ENCODE data around the gene DCN.

Gene DCN

GRCh38 chr12:91140026-91140931, 42.3 kb downstream of the DCN start:
- DNase-seq (ENCODE audit: low read depth in 2 of 3, low spot score in 2 of 3): no peak

GRCh38 chr12:91139286-91139685, 43.3 kb downstream of the DCN start:
- DNase-seq (ENCODE audit: low read depth in 2 of 3, low spot score in 2 of 3): no peak

- DNase-seq (ENCODE audit: low read depth in 2 of 3, low spot score in 2 of 3): no peak
Observed at GRCh38 chr12:91138337-91138920, 44.2 kb downstream of the DCN start.

DNA sequence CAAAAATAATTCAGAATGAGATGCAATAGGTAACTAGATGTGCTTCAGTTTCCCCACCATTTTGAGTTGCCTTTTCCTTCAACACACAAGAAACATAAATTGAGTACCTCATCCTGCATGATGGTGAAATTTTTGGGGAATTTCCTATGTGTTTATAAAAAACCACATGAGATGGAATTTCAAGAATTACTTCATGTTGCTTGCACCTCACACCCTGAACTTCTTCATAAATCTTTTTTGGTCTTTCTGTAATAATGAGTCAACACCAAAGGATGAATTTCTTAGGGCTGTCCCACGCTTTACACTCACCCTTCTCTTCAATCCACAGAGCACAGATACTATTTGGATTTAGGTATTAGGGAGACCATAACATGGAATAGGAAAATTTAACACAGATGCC, 48.7 kb downstream of the DCN start:
- DNase-seq (ENCODE audit: low read depth in 2 of 3, low spot score in 2 of 3): no peak

GRCh38 chr12:91129662-91130362, 52.8 kb downstream of the DCN start:
- DNase-seq (ENCODE audit: low read depth in 2 of 3, low spot score in 2 of 3): no peak

GRCh38 chr12:91127751-91128150, 54.9 kb downstream of the DCN start:
- DNase-seq (ENCODE audit: low read depth in 2 of 3, low spot score in 2 of 3): no peak

GRCh38 chr12:91127306-91127705, 55.3 kb downstream of the DCN start:
- DNase-seq (ENCODE audit: low read depth in 2 of 3, low spot score in 2 of 3): no peak

DNA sequence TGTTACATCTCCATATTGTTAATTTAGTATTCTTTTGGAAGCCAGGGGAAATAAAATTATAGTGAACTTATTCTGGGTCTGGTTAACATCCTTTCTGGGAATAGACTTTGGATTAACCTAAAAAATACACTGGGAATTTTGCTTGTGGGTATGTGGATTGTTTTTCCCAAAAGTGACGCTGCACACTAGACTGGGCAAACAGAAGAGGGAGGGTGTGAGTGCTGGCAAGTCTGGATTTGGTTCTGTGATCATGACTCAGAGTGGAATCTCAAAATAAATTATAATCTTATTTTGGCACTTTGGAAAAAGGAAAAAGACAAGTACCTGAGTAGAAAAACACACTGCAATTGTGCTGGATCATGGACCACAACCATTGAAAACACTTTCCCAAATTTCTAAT, 56.1 kb downstream of the DCN start:
- DNase-seq (ENCODE audit: low read depth in 2 of 3, low spot score in 2 of 3): no peak

DNA sequence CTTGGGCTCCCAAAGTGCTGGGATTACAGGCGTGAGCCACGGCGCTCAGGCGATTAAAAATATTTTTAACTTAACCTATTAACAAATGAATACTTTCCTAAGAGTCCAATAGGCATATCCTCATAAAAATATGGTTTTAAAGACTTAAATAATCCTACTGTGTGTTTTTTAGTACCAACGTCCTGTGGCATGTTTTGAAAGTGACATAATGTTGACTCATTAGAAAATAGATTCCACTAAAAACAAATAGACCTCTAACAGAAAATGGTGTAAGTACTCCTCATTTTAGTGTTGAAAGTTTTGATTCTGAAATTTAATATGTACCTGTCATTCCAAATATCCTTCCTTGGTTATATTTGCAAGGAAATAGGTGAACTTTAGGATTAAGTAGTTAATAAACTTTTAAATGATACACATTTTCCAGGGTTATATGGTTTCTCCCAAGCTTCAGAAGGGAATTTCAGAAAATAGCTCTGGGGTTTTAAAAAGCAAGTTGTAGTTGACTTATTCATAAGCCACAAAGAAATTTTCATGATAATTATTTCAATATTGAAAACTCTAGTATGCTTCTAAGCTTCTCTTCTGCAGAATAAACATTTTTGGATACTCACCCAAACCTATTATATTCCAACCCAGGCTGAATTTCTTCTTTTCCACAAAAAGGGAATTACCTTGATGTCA, 59.2 kb downstream of the DCN start:
- no peak for DNase-seq (ENCODE audit: low read depth in 2 of 3, low spot score in 2 of 3)

DNA sequence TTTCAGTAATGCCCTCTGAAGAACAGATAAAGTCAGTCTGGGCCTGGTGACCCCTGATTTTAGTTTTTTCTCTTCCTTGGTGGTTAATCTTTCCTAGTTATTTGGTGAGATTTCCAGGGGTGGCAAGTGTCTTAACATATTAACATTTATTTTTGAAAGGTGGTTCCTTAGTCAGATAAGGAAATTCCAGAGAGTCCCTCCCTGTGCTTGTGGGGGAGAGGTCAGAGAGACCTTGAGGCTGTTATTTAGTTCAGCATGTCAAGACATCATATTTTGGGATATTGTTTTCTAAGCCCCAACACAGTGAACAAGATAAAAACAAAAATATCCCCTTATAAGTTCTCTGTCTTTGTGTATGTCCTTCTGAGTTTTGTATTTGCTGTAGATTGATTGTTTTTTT, 61.8 kb downstream of the DCN start:
- DNase-seq (ENCODE audit: low read depth in 2 of 3, low spot score in 2 of 3): no peak

DNA sequence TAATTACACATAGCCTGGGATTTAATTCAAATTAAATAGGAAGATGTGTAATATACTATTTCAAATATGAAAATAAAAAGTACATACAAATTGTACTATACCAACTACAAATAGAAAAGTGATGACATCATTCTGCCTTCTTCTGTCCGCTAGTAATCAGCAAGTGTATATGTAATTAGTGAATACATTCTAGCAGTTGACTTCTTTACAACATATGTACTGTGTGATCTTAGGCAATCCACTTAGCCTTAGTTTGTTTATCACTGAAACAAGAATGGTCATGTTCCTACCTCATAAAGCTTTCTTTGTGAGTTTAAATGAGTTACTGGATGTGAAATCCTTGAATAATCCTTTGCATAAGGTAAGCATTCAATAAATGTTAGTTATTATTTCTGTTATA, 63.5 kb downstream of the DCN start:
- DNase-seq (ENCODE audit: low read depth in 2 of 3, low spot score in 2 of 3): no peak

DNA sequence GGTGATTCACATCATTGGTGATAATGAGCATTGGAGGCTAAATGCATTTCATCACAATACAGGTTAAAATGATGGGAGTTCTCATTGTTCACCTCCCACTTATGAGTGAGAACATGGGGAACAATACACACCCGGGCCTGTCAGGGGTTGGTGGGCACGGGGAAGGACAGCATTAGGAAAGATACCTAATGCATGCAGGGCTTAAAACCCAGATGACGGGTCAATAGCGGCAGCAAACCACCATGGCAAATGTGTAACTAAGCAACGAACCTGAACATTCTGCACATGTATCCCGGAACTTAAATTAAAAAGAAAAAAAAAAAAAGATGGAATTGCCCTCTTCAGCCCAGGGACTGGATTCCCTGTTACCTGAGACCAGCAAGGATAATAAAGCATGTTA, 69.0 kb downstream of the DCN start:
- no peak for DNase-seq (ENCODE audit: low read depth in 2 of 3, low spot score in 2 of 3)

- DNase-seq (ENCODE audit: low read depth in 2 of 3, low spot score in 2 of 3): no peak
Observed at GRCh38 chr12:91111366-91112325, 71.0 kb downstream of the DCN start, which contains the start of gene LUM. TSS of gene LUM (minus strand) at chr12:91111494. CDS start at chr12:91108979, 2,515 bp downstream.

GRCh38 chr12:91110311-91110924, 72.2 kb downstream of the DCN start:
- DNase-seq (ENCODE audit: low read depth in 2 of 3, low spot score in 2 of 3): no peak

DNA sequence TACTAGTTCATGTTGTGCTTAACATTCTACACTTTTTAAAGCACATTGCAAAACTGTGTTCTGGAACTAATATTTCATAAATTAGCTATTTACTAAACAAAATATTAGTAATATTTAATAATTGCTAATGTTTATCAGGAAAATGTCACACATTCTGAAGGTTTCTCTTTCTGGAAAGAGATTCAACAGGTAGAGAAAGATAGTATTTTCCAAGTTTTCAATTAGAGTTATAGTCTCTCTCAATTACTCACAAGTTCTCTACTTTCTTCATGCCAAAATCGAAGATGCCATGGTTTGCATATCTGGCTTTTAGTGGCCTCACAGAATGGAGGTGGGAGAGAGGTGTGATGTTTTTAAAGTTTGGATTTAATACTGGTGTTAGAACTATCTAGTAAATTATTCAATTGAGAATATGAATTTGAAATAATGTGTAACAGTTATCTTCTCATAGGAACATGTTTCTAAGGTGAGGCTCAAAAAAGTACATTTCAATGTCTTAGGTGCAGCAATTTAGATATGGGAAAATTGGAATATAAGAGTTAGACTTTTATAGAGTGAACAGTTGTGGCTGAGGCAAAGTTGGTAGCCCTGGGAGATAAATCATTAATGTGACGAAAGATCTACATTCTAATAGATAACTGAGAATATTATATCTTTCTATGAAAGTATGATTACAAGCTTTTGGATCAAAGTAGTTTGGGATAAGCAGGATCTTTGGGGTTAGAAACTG, 72.9 kb downstream of the DCN start:
- DNase-seq (ENCODE audit: low read depth in 2 of 3, low spot score in 2 of 3): no peak

GRCh38 chr12:91109148-91109564, 73.5 kb downstream of the DCN start:
- peak; percentile 4 to 25 (median 7) for DNase-seq (ENCODE audit: low read depth in 2 of 3, low spot score in 2 of 3)

DNA sequence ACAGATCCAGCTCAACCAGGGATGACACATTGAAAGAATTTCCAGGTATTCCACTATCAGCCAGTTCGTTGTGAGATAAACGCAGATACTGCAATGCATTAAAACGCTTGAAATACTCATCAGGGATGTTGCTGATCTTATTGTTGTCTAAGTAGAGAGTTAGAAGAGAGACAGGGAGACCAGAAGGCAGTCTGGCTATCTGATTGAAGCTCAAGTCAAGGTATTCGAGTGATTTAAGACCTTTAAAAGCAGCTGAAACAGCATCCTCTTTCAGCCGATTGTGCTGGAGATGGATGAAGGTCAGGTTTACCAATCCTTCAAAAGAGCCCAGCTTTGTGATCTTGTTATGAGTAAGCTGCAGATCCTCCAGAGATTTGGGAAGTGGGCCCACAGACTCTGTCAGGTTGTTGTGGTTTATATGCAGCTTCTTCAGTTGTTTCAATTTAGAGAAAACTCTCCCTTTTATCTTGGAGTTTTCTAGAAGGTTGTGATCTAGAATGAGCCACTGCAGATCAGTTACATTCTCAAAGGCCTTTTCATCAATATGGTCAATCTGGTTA, 74.3 kb downstream of the DCN start:
- DNase-seq (ENCODE audit: low read depth in 2 of 3, low spot score in 2 of 3): no peak

- no peak for DNase-seq (ENCODE audit: low read depth in 2 of 3, low spot score in 2 of 3)
Observed at GRCh38 chr12:91106283-91106682, 76.3 kb downstream of the DCN start.

DNA sequence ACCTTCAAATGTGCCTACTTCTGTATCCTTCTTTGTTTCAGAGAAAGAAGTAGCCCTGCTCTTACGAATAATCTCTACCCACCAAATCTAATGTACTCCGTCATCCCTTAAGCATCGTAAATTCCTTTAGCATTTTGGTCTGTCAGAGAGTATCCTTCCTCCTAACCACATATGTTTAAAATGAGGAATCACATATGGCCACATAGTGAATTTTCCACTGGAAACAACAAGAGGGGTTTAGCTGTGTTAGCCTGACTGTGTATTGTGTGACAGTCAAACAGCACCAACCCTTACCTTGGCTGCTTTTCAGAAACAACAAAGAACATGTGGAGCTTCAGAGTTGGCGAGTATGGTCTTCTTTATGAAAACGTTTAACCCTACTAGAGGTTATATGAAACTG, 76.8 kb downstream of the DCN start:
- DNase-seq (ENCODE audit: low read depth in 2 of 3, low spot score in 2 of 3): no peak
